Activated T-cell treated with anti-CD3 and anti-CD28 coated beads, Interleukin-2, amount 50 U/mL, for 4 hours (primary cell): ENCODE measurements around the gene PRSS21. TPM values are rescaled to one million over a fixed set of nuclear protein-coding genes. Genes with fewer than 3 reads are reported as not detected.

ENCODE experiments used
- ATAC-seq, 2 donors: fragments of 200-7000 bp; cut with Tn5 transposase; one replicate each; pipeline ENCODE4 v1.10.0; 2021
- DNase-seq: peaks from one replicate; pipeline ENCODE4 v3.0.0-alpha.2; 2020
- H3K27me3 Mint-ChIP-seq: one replicate; pipeline ENCODE4 v1.8.0; 2021; ENCODE audit warnings: low read depth, mixed read lengths
- H3K36me3 Mint-ChIP-seq: one replicate; pipeline ENCODE4 v1.8.0; 2022; ENCODE audit warnings: mixed read lengths; ENCODE audit not compliant: insufficient read depth
- H3K4me1 Mint-ChIP-seq: one replicate; pipeline ENCODE4 v1.8.0; 2021; ENCODE audit warnings: low read depth, mixed read lengths
- H3K4me3 Mint-ChIP-seq: one replicate; pipeline ENCODE4 v1.8.0; 2021; ENCODE audit warnings: mild to moderate bottlenecking, moderate library complexity, mixed read lengths
- H3K9me3 Mint-ChIP-seq: one replicate; pipeline ENCODE4 v1.8.0; 2021; ENCODE audit warnings: mixed read lengths
- total RNA-seq, 3 donors: library from RNA; stranded (reverse); gene quantifications; one replicate each; pipeline ENCODE4 v1.2.1, GENCODE V29; 2021

PRSS21 gene
- total RNA-seq, 3 donors from 2014 or later: 8.9 to 16.1 (median 13.2) TPM

DNA sequence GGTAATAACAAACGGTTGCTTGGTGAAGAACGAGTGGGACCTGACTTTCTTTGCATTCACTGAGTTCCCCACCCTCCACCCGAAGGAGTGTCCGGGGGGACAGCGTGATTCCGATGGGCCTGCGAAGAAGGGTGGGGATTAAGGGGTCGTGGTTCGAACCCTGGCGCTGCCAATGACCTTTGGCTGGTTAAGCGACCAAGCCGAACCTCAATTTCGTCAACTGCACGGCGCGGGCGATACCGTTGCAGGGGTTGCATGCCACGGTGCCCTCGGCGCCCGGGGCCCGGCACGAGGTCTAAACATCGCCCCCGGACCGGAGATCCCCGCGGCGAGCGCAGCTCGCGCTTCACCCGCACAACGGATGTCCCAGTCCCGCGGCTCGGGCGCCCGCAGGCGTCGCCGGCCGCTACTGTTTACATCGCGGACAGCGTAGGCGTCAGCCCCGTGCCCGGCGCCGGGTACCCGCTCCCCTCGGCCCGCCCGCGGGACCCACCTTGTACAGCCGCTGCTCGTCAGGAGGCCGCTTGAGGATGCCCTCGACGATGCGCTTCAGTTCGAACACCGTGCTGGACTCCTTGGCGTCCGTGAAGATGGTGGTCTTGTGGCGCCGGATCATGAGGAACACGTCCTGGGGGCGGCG is 40.4 kb upstream of the PRSS21 start:
- Mint-ChIP-seq H3K4me1 (peaks cover 32% of the 10 kb centered on the region), H3K36me3 (peaks cover 12% of the 10 kb centered on the region), H3K9me3 (no peaks in the 10 kb centered on the region), H3K27me3 (no peaks in the 10 kb centered on the region), H3K4me3 (peak overlapping the region; percentile 95)
- DNase-seq: no peak
- peak; percentile 32 to 38 for ATAC-seq

DNA sequence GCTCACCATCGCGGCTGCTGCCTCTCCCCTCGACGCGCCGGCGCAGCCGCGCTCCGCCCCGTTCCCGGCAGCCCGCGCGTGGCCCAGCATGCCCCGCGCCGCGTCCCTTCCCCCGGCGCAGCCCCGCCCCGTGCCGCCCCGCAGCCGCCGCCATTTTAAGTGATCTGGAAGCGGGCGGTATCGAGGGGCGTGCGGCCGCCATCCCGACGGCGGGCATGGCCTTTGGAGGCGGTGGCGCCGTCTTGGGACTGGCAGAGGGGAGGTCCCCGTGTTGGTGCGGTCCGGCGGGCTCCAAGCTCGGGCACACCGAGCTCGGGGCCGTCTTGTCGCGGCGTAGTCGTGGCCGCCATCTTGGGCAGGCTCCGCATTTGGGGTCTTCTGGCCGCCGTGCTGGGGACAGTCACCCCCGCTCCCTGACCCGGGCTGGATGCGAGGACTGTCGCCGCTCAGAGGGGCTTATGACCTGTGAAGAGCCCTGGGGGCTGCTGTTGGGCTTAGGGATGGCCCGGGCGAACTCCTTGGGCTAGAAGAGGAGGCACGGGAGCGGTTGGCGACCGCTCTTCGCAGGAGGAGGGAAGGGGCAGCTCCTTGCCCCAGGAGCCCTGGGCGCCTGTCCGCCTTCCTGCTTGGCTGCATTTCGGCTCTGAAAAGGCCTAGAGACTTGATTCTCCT is 39.7 kb upstream of the PRSS21 start, which contains the start of gene ELOB:
Gene ELOB, minus strand, starts transcription at position 50 of the 672 bp plus-strand sequence. Its CDS starts 41 bp downstream, at position 9.
- DNase-seq (peak; percentile 85), ATAC-seq (peak; percentile 92)
- peak within 1 kb of the TSS; percentile 96 for H3K4me3 Mint-ChIP-seq
- H3K36me3 Mint-ChIP-seq: peaks cover 9% of the 10 kb centered on the region
- H3K27me3 Mint-ChIP-seq: no peaks in the 10 kb centered on the region
- peaks cover 30% of the 10 kb centered on the region for H3K4me1 Mint-ChIP-seq
- H3K9me3 Mint-ChIP-seq: no peaks in the 10 kb centered on the region

GRCh38 chr16:2777903-2778629 is 39.0 kb upstream of the PRSS21 start:
- no peaks in the 10 kb centered on the region for H3K9me3 Mint-ChIP-seq

GRCh38 chr16:2778630-2778958 is 38.4 kb upstream of the PRSS21 start:
- peak overlapping the region; percentile 96 for H3K4me3 Mint-ChIP-seq
- H3K36me3 Mint-ChIP-seq: peaks cover 6% of the 10 kb centered on the region
- peaks cover 27% of the 10 kb centered on the region for H3K4me1 Mint-ChIP-seq
- no peak for ATAC-seq
- H3K9me3 Mint-ChIP-seq: no peaks in the 10 kb centered on the region
- no peaks in the 10 kb centered on the region for H3K27me3 Mint-ChIP-seq
- no peak for DNase-seq

More at GRCh38 chr16:2777903-2778629, 39.0 kb upstream of the PRSS21 start:
- H3K27me3 Mint-ChIP-seq: no peaks in the 10 kb centered on the region
- peak; percentile 9 to 20 for ATAC-seq
- H3K4me1 Mint-ChIP-seq: peaks cover 27% of the 10 kb centered on the region
- no peak for DNase-seq
- peaks cover 6% of the 10 kb centered on the region for H3K36me3 Mint-ChIP-seq
- peak overlapping the region; percentile 96 for H3K4me3 Mint-ChIP-seq

- peak overlapping the region; percentile 37 for H3K4me3 Mint-ChIP-seq
- DNase-seq (no peak), ATAC-seq (no peak)
- peaks cover 6% of the 10 kb centered on the region for H3K36me3 Mint-ChIP-seq
- no peaks in the 10 kb centered on the region for H3K9me3 Mint-ChIP-seq
- H3K27me3 Mint-ChIP-seq: no peaks in the 10 kb centered on the region
- peaks cover 27% of the 10 kb centered on the region for H3K4me1 Mint-ChIP-seq
Observed at GRCh38 chr16:2779151-2779920, 37.7 kb upstream of the PRSS21 start.

DNA sequence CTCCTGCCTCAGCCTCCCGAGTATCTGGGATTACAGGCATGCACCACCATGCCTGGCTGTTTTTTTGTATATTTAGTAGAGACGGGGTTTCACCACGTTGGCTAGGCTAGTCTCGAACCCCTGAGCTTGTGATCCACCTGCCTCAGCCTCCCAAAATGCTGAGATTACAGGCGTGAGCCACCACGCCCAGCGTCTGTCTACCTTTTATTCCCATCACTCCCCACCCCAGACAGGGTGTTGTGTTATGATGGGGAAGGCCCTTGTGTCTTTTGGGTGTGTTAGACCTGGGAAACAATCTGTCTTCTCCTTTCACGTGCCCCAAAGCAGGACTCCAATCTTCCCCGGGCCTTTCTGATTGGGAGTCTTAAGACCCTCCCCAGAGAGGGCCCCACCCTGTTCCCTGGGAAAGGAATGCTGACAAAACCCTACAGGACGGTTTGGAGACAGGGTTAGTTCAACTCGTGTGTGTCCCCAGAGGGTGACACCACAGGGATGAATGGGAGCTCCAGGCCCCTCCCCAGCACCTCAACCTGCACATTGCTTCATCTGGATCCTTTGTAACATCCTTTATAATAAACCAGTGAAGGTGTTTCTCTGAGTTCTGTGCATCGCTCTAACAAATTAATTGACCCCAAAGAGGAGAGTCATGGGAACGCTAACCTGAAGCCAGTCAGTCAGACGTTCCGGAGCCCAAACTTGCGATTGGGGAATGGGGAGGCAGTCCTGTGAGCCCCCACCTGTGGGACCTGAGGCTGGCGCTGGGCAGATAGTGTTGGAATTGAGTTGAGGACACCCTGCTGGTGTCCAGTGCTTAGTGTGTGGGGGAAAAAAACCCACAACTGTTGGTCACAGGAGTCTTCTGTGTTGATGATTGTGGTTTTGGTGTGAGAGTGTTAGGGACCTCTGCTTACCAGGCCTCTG is 36.8 kb upstream of the PRSS21 start:
- Mint-ChIP-seq H3K9me3 (no peaks in the 10 kb centered on the region), H3K4me3 (peak overlapping the region; percentile 37), H3K36me3 (peaks cover 5% of the 10 kb centered on the region), H3K27me3 (no peaks in the 10 kb centered on the region), H3K4me1 (peaks cover 30% of the 10 kb centered on the region)
- no peak for DNase-seq
- ATAC-seq: no peak

GRCh38 chr16:2782583-2783351 is 34.3 kb upstream of the PRSS21 start:
- H3K36me3 Mint-ChIP-seq: no peaks in the 10 kb centered on the region
- no peak overlapping the region for H3K4me3 Mint-ChIP-seq
- no peak for DNase-seq
- peaks cover 21% of the 10 kb centered on the region for H3K4me1 Mint-ChIP-seq
- ATAC-seq: no peak
- no peaks in the 10 kb centered on the region for H3K9me3 Mint-ChIP-seq
- peaks cover 2% of the 10 kb centered on the region for H3K27me3 Mint-ChIP-seq

DNA sequence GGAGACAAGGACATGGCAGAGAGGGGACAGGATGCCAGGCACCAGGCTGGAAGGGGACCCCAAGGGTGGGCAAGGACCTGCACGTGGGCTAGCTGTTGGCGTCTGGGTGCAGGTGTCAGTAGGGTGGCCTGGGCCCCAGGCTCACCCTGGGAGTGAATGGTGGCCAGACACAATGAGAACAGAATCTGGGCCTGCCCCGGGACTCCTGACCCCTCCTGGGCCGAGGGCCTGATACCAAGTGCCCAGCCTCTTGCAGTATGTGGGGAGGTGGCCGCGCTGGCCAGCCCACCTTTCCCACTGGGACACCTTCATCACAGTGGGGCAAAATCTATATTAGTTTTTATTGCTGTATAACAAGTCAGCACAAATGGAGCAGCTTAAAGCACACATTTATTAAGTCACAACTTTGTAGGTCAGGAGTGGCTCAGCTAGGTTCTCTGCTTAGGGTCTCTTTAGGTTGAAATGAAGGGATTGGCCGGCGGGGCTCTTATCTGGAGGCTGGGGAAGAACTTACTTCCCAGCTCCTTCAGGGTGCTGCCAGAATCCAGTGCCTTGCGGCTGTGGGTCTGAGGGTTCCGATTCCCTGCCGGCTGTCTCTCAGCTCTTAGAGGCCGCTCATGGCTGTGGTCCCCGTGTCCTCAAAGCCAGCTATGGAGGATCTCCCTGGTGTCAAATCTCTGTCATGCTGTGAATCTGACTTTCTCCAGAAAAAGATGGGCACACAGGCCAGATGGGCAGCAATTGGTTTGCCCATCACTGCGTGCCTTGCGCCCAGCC is 33.3 kb upstream of the PRSS21 start:
- H3K9me3 Mint-ChIP-seq: no peaks in the 10 kb centered on the region
- DNase-seq: no peak
- H3K27me3 Mint-ChIP-seq: peaks cover 6% of the 10 kb centered on the region
- H3K36me3 Mint-ChIP-seq: no peaks in the 10 kb centered on the region
- H3K4me1 Mint-ChIP-seq: peaks cover 12% of the 10 kb centered on the region
- peak overlapping the region; percentile 51 for H3K4me3 Mint-ChIP-seq
- ATAC-seq: no peak

DNA sequence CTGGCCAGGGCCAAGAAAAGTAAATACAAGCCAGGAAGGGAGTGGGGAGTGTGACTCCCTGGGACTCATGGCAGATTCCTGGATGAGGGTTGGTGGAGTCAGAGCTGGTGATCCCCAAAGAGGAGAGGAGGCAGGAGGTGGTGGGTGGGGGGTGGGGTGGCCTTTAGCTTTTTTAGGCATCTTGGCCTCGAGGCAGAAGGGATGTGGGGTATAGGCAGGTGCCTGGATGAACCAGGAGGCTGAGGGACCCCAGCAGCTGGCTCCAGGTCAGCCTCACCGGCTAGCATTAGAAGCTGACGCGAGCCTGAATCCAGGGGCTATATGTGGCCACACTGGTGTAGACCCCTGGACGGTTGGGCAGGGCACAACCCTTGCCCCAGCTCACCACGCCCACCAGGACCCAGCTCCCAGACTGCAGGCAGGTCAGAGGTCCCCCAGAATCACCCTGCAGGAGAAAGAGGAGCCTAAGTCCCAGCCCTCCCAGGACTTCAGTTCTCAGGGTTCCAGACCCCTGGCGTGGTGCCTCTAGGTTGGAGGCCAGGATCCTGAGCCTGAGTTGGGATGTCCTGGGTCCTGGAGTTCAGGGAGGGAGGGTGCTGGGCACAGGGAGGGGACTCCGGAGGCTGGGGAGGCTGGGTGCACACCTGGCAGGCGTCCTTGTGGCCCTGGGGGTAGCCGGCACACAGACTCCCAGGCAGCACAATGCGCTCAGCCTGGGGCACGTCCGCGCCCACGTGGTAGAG is 32.5 kb upstream of the PRSS21 start:
- no peaks in the 10 kb centered on the region for H3K9me3 Mint-ChIP-seq
- H3K27me3 Mint-ChIP-seq: peaks cover 8% of the 10 kb centered on the region
- H3K36me3 Mint-ChIP-seq: no peaks in the 10 kb centered on the region
- DNase-seq (no peak), ATAC-seq (no peak)
- H3K4me1 Mint-ChIP-seq: peaks cover 10% of the 10 kb centered on the region
- peak overlapping the region; percentile 81 for H3K4me3 Mint-ChIP-seq

DNA sequence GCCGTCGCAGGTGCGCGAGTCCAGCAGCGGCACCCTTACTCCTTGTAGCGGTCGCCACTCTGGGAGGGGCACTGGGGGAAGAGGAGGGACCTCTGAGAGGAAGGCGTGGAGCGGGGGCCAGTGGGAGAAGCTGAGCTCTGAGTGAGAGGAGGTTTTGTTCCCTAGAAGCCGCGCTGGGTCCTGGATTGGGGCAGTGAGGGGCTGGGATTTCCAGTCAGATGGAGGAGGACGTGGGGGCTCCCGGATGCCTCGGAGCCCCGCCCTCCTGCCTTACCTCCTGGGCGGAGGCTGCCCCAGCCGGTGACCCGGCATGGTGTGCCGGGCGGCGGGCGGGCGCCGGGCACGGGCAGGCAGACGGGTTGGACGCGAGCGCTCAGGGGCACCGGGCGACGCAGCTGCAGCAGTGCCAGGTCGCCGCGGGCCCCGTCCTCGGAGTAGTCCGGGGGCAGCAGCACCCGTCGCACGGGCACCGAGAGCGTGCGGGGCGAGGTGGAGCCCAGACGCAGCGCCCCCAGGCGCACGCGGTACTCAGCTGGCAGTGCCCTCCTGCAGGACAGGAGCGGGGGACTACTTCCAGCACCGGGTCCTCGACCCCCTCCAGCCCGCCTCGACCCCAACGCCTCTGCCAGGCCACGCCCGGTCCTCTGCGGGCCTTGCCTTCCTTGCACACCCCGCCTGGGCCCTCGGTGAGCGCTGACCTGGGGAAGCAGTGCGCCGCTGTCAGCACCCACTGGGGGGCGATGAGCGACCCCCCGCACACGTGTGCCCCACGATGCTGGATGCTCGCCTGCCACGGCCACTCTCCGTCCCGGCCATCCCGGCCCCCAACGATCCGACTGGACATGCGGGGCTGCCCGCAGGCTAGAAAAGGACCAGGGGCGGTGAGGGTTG is 31.7 kb upstream of the PRSS21 start:
- Mint-ChIP-seq H3K4me1 (peaks cover 8% of the 10 kb centered on the region), H3K27me3 (peaks cover 14% of the 10 kb centered on the region), H3K9me3 (no peaks in the 10 kb centered on the region), H3K4me3 (peak overlapping the region; percentile 81), H3K36me3 (no peaks in the 10 kb centered on the region)
- ATAC-seq (peak; percentile 76 to 82), DNase-seq (peak; percentile 30)
